Measurements from ENCODE around the gene FOXO1. TPM values are rescaled to one million over a fixed set of nuclear protein-coding genes. Genes with fewer than 3 reads are reported as not detected.

The FOXO1 gene
- total and polyA plus RNA-seq, 2 experiments from 2014 or later, result 32.4 to 68.0 TPM

DNA sequence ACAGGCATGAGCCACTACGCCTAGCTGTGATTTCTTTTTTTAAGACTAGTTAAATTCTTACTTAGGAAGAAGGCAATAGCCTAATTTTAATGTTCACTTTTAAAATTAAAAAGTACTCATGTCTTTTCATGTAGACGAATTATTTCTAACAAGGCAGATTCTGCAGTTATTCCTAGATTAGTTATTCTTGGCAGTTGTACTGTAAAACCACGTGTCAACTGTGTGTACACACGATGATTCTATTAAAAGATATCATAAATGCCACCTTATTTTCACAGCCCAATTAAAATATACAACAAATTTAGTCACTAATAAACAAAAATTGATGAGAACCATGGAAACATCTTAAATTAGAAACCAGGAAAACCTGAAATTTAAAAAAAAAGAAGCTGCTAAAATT, 10.6 kb upstream of the FOXO1 start:
- Histone ChIP-seq H3K27me3 (ENCODE audit: insufficient read depth) (no peaks in the 10 kb centered on the region), H4K20me1 (replicated peaks; ENCODE audit: insufficient read depth) (no peaks in the 10 kb centered on the region), H3K79me2 (replicated peaks; ENCODE audit: insufficient read depth) (no peaks in the 10 kb centered on the region), H3K9me2 (ENCODE audit: insufficient read depth) (no peaks in the 10 kb centered on the region), H3K4me1 (ENCODE audit: insufficient read depth) (peaks cover 43% of the 10 kb centered on the region), H2AFZ (no peak overlapping the region), H3K4me2 (no peak overlapping the region), H3F3A (replicated peaks; ENCODE audit: low read depth) (peaks cover 6% of the 10 kb centered on the region; the same call in 1 of the 2 replicates), H3K4me3 (no peak overlapping the region), H3K36me3 (ENCODE audit: insufficient read depth) (no peaks in the 10 kb centered on the region), H3K27ac (ENCODE audit: low read depth) (no peak overlapping the region)
- Mint-ChIP-seq H3K27ac (no peak overlapping the region), H3K27me3 (ENCODE audit: insufficient read depth, low read depth, poor library complexity) (peaks cover 23% of the 10 kb centered on the region), H3K4me1 (peaks cover 60% of the 10 kb centered on the region), H3K4me3 (no peak overlapping the region), H3K36me3 (ENCODE audit: low read depth) (0 out of 3 replicates have a peak, but pooled peaks cover 5% of the 10 kb centered on the region), H3K9me3 (0 out of 3 replicates have a peak, but pooled peaks cover 5% of the 10 kb centered on the region)
- no peak for DNase-seq (ENCODE audit: low spot score)
- no peak for TF ChIP-seq EZH2phosphoT487 (IDR thresholded peaks at IDR 0.05; ENCODE audit: unreplicated experiment)
- no peak for TF ChIP-seq ZNF114 (CRISPR knock-in tag; IDR thresholded peaks at IDR 0.05)
- no peak for TF ChIP-seq JUNB (IDR thresholded peaks at IDR 0.05; ENCODE audit: unreplicated experiment)
- TF ChIP-seq POLR2AphosphoS5 (IDR thresholded peaks at IDR 0.05; ENCODE audit: low read depth), result no peak
- TF ChIP-seq, protein P1, sequence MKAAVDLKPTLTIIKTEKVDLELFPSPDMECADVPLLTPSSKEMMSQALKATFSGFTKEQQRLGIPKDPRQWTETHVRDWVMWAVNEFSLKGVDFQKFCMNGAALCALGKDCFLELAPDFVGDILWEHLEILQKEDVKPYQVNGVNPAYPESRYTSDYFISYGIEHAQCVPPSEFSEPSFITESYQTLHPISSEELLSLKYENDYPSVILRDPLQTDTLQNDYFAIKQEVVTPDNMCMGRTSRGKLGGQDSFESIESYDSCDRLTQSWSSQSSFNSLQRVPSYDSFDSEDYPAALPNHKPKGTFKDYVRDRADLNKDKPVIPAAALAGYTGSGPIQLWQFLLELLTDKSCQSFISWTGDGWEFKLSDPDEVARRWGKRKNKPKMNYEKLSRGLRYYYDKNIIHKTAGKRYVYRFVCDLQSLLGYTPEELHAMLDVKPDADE (IDR thresholded peaks at IDR 0.05), result no peak
- no peak for TF ChIP-seq NANOG (IDR thresholded peaks at IDR 0.05; ENCODE audit: borderline replicate concordance)
- TF ChIP-seq, protein P2, sequence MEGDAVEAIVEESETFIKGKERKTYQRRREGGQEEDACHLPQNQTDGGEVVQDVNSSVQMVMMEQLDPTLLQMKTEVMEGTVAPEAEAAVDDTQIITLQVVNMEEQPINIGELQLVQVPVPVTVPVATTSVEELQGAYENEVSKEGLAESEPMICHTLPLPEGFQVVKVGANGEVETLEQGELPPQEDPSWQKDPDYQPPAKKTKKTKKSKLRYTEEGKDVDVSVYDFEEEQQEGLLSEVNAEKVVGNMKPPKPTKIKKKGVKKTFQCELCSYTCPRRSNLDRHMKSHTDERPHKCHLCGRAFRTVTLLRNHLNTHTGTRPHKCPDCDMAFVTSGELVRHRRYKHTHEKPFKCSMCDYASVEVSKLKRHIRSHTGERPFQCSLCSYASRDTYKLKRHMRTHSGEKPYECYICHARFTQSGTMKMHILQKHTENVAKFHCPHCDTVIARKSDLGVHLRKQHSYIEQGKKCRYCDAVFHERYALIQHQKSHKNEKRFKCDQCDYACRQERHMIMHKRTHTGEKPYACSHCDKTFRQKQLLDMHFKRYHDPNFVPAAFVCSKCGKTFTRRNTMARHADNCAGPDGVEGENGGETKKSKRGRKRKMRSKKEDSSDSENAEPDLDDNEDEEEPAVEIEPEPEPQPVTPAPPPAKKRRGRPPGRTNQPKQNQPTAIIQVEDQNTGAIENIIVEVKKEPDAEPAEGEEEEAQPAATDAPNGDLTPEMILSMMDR (conservative IDR thresholded peaks at IDR 0.05; ENCODE audit: low read depth in 2 of 2), result no peak
- no peak for TF ChIP-seq ZNF331 (CRISPR knock-in tag; IDR thresholded peaks at IDR 0.05; ENCODE audit: low read depth)
- TF ChIP-seq, protein P3, sequence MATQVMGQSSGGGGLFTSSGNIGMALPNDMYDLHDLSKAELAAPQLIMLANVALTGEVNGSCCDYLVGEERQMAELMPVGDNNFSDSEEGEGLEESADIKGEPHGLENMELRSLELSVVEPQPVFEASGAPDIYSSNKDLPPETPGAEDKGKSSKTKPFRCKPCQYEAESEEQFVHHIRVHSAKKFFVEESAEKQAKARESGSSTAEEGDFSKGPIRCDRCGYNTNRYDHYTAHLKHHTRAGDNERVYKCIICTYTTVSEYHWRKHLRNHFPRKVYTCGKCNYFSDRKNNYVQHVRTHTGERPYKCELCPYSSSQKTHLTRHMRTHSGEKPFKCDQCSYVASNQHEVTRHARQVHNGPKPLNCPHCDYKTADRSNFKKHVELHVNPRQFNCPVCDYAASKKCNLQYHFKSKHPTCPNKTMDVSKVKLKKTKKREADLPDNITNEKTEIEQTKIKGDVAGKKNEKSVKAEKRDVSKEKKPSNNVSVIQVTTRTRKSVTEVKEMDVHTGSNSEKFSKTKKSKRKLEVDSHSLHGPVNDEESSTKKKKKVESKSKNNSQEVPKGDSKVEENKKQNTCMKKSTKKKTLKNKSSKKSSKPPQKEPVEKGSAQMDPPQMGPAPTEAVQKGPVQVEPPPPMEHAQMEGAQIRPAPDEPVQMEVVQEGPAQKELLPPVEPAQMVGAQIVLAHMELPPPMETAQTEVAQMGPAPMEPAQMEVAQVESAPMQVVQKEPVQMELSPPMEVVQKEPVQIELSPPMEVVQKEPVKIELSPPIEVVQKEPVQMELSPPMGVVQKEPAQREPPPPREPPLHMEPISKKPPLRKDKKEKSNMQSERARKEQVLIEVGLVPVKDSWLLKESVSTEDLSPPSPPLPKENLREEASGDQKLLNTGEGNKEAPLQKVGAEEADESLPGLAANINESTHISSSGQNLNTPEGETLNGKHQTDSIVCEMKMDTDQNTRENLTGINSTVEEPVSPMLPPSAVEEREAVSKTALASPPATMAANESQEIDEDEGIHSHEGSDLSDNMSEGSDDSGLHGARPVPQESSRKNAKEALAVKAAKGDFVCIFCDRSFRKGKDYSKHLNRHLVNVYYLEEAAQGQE (IDR thresholded peaks at IDR 0.05; ENCODE audit: unreplicated experiment), result no peak
- TF ChIP-seq, protein P4, sequence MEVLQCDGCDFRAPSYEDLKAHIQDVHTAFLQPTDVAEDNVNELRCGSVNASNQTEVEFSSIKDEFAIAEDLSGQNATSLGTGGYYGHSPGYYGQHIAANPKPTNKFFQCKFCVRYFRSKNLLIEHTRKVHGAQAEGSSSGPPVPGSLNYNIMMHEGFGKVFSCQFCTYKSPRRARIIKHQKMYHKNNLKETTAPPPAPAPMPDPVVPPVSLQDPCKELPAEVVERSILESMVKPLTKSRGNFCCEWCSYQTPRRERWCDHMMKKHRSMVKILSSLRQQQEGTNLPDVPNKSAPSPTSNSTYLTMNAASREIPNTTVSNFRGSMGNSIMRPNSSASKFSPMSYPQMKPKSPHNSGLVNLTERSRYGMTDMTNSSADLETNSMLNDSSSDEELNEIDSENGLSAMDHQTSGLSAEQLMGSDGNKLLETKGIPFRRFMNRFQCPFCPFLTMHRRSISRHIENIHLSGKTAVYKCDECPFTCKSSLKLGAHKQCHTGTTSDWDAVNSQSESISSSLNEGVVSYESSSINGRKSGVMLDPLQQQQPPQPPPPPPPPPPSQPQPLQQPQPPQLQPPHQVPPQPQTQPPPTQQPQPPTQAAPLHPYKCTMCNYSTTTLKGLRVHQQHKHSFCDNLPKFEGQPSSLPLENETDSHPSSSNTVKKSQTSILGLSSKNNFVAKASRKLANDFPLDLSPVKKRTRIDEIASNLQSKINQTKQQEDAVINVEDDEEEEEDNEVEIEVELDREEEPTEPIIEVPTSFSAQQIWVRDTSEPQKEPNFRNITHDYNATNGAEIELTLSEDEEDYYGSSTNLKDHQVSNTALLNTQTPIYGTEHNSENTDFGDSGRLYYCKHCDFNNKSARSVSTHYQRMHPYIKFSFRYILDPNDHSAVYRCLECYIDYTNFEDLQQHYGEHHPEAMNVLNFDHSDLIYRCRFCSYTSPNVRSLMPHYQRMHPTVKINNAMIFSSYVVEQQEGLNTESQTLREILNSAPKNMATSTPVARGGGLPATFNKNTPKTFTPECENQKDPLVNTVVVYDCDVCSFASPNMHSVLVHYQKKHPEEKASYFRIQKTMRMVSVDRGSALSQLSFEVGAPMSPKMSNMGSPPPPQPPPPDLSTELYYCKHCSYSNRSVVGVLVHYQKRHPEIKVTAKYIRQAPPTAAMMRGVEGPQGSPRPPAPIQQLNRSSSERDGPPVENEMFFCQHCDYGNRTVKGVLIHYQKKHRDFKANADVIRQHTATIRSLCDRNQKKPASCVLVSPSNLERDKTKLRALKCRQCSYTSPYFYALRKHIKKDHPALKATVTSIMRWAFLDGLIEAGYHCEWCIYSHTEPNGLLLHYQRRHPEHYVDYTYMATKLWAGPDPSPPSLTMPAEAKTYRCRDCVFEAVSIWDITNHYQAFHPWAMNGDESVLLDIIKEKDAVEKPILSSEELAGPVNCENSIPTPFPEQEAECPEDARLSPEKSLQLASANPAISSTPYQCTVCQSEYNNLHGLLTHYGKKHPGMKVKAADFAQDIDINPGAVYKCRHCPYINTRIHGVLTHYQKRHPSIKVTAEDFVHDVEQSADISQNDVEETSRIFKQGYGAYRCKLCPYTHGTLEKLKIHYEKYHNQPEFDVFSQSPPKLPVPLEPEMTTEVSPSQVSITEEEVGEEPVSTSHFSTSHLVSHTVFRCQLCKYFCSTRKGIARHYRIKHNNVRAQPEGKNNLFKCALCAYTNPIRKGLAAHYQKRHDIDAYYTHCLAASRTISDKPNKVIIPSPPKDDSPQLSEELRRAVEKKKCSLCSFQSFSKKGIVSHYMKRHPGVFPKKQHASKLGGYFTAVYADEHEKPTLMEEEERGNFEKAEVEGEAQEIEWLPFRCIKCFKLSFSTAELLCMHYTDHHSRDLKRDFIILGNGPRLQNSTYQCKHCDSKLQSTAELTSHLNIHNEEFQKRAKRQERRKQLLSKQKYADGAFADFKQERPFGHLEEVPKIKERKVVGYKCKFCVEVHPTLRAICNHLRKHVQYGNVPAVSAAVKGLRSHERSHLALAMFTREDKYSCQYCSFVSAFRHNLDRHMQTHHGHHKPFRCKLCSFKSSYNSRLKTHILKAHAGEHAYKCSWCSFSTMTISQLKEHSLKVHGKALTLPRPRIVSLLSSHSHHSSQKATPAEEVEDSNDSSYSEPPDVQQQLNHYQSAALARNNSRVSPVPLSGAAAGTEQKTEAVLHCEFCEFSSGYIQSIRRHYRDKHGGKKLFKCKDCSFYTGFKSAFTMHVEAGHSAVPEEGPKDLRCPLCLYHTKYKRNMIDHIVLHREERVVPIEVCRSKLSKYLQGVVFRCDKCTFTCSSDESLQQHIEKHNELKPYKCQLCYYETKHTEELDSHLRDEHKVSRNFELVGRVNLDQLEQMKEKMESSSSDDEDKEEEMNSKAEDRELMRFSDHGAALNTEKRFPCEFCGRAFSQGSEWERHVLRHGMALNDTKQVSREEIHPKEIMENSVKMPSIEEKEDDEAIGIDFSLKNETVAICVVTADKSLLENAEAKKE (CRISPR knock-in tag; IDR thresholded peaks at IDR 0.05), result no peak
- TF ChIP-seq EZH2 (IDR thresholded peaks at IDR 0.05; ENCODE audit: low read depth, unreplicated experiment), result no peak
- no peak for TF ChIP-seq STAT1 (IDR thresholded peaks at IDR 0.05; ENCODE audit: unreplicated experiment)
- no peak for TF ChIP-seq CREB1 (CRISPR knock-in tag; IDR thresholded peaks at IDR 0.05; ENCODE audit: low read depth)
- ATAC-seq, result no peak
